GM21786 (cell line): ENCODE data around the gene ZGPAT.

Experiments
- ATAC-seq: cut with Tn5 transposase; IDR thresholded peaks from one replicate; pipeline ENCODE4 v1.9.1; 2021; ENCODE audit not compliant: unreplicated experiment

Gene ZGPAT

GRCh38 chr20:63781181-63781580 is 73.3 kb downstream of the ZGPAT start:
- no peak for ATAC-seq

- no peak for ATAC-seq
Measured at GRCh38 chr20:63782051-63782471, 74.2 kb downstream of the ZGPAT start.

DNA sequence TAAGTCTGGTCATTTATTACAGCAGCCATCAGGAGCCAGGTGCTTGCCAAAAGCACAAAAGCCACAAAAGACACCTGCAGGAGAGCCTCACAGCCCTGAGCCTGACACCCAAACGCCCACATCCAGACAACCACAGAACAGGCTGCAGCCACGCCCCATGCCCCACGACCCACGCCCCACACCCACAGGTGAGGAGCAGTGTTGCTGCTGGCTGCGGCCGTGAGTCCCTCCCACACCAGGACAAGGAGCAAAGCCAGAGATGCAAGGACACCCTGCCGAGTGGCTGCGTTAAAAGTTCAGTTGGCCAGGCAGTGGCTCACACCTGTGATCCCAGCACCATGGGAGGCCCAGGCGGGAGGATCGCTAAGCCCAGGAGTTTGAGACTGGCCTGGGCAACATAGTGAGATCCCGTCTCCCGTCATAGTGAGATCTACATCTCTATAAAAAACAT is 74.7 kb downstream of the ZGPAT start:
- ATAC-seq: no peak

DNA sequence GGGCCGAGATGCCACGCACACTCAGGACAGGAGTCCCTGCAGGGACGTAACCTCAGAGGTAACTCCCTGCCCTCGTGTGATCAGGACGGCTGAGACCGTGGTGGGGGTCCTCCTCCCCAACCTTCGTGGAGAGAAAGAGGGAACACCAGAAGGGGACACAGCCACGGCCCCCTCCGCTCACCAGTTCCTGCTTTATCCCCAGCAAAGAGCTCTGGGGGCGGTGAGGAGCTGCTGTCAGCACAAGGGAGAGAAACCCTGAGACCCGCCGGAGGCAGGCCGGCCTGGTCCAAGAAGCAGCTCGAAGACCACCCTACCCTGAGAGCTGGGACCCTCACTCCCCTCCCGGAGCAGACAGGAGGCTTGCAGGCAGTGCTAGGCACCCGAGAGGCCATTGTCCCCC is 76.1 kb downstream of the ZGPAT start:
- no peak for ATAC-seq

DNA sequence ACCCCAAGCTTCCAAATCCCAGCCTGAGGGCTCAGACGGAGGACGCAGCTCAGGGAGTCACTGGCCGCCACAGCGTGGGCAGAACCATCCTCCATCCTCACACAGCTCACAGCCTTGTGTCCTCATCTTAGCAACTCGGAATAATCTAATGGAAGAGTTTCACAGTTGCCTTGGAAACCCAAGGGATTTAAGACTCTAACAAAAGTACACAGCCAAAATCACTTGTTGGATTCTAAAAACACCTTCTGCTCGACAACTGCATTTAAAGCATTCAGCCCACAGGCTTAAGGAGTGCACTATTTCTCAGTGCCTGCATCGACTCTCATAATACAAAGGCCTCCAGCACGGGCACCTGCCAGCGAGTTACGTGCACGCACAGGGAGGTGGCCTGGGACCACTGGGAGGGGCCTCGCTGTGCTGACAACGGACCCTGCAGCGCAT is 77.9 kb downstream of the ZGPAT start:
- no peak for ATAC-seq
